T-cell (primary cell): Measurements from ENCODE around the gene PIGT. TPM values are rescaled to one million over a fixed set of nuclear protein-coding genes. Genes with fewer than 3 reads are reported as not detected.

Experiments used
- ATAC-seq, 4 experiments: fragments of 200-7000 bp in 3 of 4; fragments of 150-1000 bp in 1 of 4; cut with Tn5 transposase; replicated peaks in 1 of 4; 1 replicate in 3 of 4; 2 replicates in 1 of 4; pipeline ENCODE4 v1.10.0; 2021; ENCODE audit warnings: moderate library complexity in 3 of 4, mild to moderate bottlenecking in 2 of 4, moderate number of reproducible peaks in 1 of 4
- CTCF ChIA-PET, 2 donors: fragments of 300-600 bp; sonication (Branson Sonifier 250); formaldehyde crosslinking; loops; one replicate each; lab custom pipeline; 2022; ENCODE audit warnings: antibody characterized with exemption in 2 of 2; lab: Charles Lee
- POLR2A ChIA-PET, 2 donors: fragments of 300-600 bp; sonication (Branson Sonifier 250); formaldehyde crosslinking; loops; one replicate each; lab custom pipeline; 2022; ENCODE audit warnings: antibody characterized with exemption in 2 of 2; lab: Charles Lee
- DNase-seq, 35 experiments: peaks; one replicate each; pipeline versions ENCODE4 v3.0.0 to v3.0.0-alpha.2; 2013 to 2023
- H3K27ac ChIP-seq: one replicate; pipeline ENCODE4 v1.5.1; 2013; ENCODE audit warnings: low read length
- H3K27me3 ChIP-seq, 2 experiments: replicated peaks in 1 of 2; 1 replicate in 1 of 2; 2 replicates in 1 of 2; pipeline versions ENCODE4 v1.6.1 to v1.7.0; 2013; ENCODE audit warnings: low read length in 1 of 2, mixed read lengths in 1 of 2; ENCODE audit not compliant: control insufficient read depth in 2 of 2, insufficient read depth in 2 of 2; ENCODE audit errors: extremely low read depth in 1 of 2
- H3K36me3 ChIP-seq, 2 donors: 1 replicate in 1 of 2; 2 replicates in 1 of 2; pipeline versions ENCODE4 v1.6.1 to v1.7.0; 2013; ENCODE audit warnings: low read length in 1 of 2; ENCODE audit not compliant: control insufficient read depth in 2 of 2, insufficient read depth in 1 of 2; ENCODE audit errors: extremely low read depth in 1 of 2
- H3K4me1 ChIP-seq, 2 experiments: 1 replicate in 1 of 2; 2 replicates in 1 of 2; pipeline versions ENCODE4 v1.6.1 to v1.7.0; 2013; ENCODE audit warnings: low read length in 2 of 2, mixed read lengths in 1 of 2; ENCODE audit not compliant: insufficient read depth in 2 of 2, control insufficient read depth in 1 of 2; ENCODE audit errors: extremely low read depth in 1 of 2
- H3K4me3 ChIP-seq, 2 donors: 1 replicate in 1 of 2; 2 replicates in 1 of 2; pipeline versions ENCODE4 v1.5.1 to v1.7.0; 2013; ENCODE audit warnings: mild to moderate bottlenecking in 2 of 2, low read length in 1 of 2, moderate library complexity in 1 of 2; ENCODE audit not compliant: control insufficient read depth in 1 of 2; ENCODE audit errors: extremely low read depth in 1 of 2
- H3K9me3 ChIP-seq: 2 replicates; pipeline ENCODE4 v1.7.0; 2013
- H3K27ac Mint-ChIP-seq, 2 donors: one replicate each; pipeline ENCODE4 v1.8.0; 2020 to 2021; ENCODE audit warnings: mild to moderate bottlenecking in 2 of 2, mixed read lengths in 2 of 2
- H3K27me3 Mint-ChIP-seq, 2 donors: one replicate each; pipeline ENCODE4 v1.8.0; 2021 to 2022; ENCODE audit warnings: mixed read lengths in 2 of 2
- H3K36me3 Mint-ChIP-seq: one replicate; pipeline ENCODE4 v1.8.0; 2021; ENCODE audit warnings: mixed read lengths
- H3K4me1 Mint-ChIP-seq, 3 donors: one replicate each; pipeline ENCODE4 v1.8.0; 2020 to 2022; ENCODE audit warnings: mixed read lengths in 3 of 3, mild to moderate bottlenecking in 1 of 3
- H3K4me3 Mint-ChIP-seq, 3 donors: one replicate each; pipeline ENCODE4 v1.8.0; 2020 to 2022; ENCODE audit warnings: mild to moderate bottlenecking in 3 of 3, mixed read lengths in 3 of 3, moderate library complexity in 3 of 3
- H3K9me3 Mint-ChIP-seq, 3 donors: one replicate each; pipeline ENCODE4 v1.8.0; 2020 to 2022; ENCODE audit warnings: mixed read lengths in 3 of 3
- WGBS: methylation state at CpG from one replicate; pipeline ENCODE4 v1.1.5; 2013; ENCODE audit warnings: missing lambda C conversion rate; ENCODE audit not compliant: insufficient coverage; 5-methylcytosine and 5-hydroxymethylcytosine counted together
- total RNA-seq, 35 experiments: library from RNA in 6 of 35; stranded (reverse) in 6 of 35; fragments of 120-200 nt in 1 of 35; gene quantifications; one replicate each; pipeline versions ENCODE4 v1.2.1 to v1.2.4 and lab custom pipeline; 2013 to 2026

The PIGT gene
- total RNA-seq, 5 donors from 2014 or later (not counting 1 experiment from before 2014, with no cell fraction given) = 76.6 to 140 (median 79.4) TPM

DNA sequence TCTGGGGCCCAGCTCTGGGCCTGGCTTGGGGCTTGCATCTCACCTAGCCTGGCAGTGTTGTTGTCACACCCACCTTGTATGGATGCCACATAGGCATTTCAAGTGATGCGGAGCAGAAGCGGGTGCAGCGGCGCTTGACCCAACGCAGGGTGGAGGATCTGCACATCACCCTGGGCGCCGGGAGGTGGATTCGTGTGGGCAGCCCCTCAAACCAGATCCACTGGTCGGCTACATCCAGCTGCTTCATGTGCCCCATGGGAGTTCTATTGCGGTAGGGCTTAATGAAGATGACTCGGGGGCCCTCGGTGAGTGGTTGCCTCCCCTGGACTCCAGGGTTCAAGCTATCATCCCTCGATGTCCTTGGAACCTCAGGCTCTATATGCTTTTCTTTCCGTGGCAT lies 41.0 kb upstream of the PIGT start:
- H3K9me3 ChIP-seq = no peaks in the 10 kb centered on the region
- no peak for DNase-seq
- no peaks in the 10 kb centered on the region for H3K27me3 ChIP-seq
- H3K4me3 ChIP-seq = no peak overlapping the region
- H3K27ac Mint-ChIP-seq = peak overlapping the region in 1 of 2 donors; percentile 88
- peaks cover 6 to 23% of the 10 kb centered on the region in 2 experiments for H3K4me1 ChIP-seq
- ATAC-seq = no peak
- CTCF ChIA-PET = interaction anchor here (1.4 to 8.6 kb wide), 4 partner anchors 41 to 396 kb away, joined by 3 to 86 read pairs (median 12); partner anchors contain the start of gene PIGT (in 1 of the 2)
- POLR2A ChIA-PET = no interaction called here
- no peaks in the 10 kb centered on the region for H3K27me3 Mint-ChIP-seq
- 97% methylated on average over 14 of the region's 14 CpGs for WGBS
- peak overlapping the region in 1 of 3 donors; percentile 71 for H3K4me3 Mint-ChIP-seq
- no peaks in the 10 kb centered on the region for H3K9me3 Mint-ChIP-seq
- peaks cover 6 to 18% of the 10 kb centered on the region in 2 donors for H3K36me3 ChIP-seq
- no peak overlapping the region for H3K27ac ChIP-seq
- H3K36me3 Mint-ChIP-seq = peaks cover 13% of the 10 kb centered on the region
- peaks cover 19 to 35% (median 30%) of the 10 kb centered on the region in 3 donors for H3K4me1 Mint-ChIP-seq

GRCh38 chr20:45377269-45377668 lies 38.7 kb upstream of the PIGT start:
- Histone ChIP-seq H3K27me3 (no peaks in the 10 kb centered on the region), H3K27ac (no peak overlapping the region), H3K36me3 (peaks cover 0 to 16% of the 10 kb centered on the region in 2 donors), H3K9me3 (no peaks in the 10 kb centered on the region), H3K4me1 (peaks cover 6 to 20% of the 10 kb centered on the region in 2 experiments), H3K4me3 (no peak overlapping the region)
- Mint-ChIP-seq H3K4me3 (no peak overlapping the region), H3K4me1 (peaks cover 9 to 20% (median 17%) of the 10 kb centered on the region in 3 donors), H3K9me3 (no peaks in the 10 kb centered on the region), H3K27me3 (no peaks in the 10 kb centered on the region), H3K27ac (no peak overlapping the region), H3K36me3 (peaks cover 20% of the 10 kb centered on the region)
- 93% methylated on average over 8 of the region's 11 CpGs for WGBS
- DNase-seq (no peak), ATAC-seq (no peak)
- ChIA-PET CTCF (interaction anchor here in 1 of 2 donors (0.7 kb wide), 1 partner anchor 17 kb away, joined by 3 read pairs; no protein-coding TSS in a partner anchor), POLR2A (no interaction called here)

DNA sequence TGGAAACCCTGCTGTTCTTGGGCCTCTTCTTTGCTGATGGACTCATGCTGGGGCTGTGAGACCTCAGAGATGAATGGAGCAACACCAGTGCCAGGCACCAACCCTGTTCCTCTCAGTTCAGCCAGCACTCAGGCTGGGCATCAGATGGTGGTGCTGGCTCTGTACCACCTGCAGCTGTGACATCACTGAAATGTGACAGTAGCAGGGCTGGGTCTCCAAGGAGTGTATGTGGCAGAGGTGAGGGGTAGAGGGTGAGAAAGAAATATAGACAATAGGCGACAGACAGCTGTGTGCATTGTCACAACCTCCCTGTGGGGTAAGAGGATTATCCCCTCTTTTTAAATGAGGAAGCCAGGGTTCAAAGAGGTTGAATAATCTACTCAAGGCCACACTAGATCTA lies 37.8 kb upstream of the PIGT start, which contains the start of gene TP53TG5:
TSS of gene TP53TG5 (minus strand) at position 135 of the 400 bp plus-strand sequence. CDS start at position 46, 89 bp downstream.
- Histone ChIP-seq H3K27ac (no peak within 1 kb of the TSS), H3K4me3 (no peak within 1 kb of the TSS), H3K4me1 (peaks cover 2 to 11% of the 10 kb centered on the region in 2 experiments), H3K36me3 (peaks cover 0 to 16% of the 10 kb centered on the region in 2 donors), H3K9me3 (no peaks in the 10 kb centered on the region), H3K27me3 (no peaks in the 10 kb centered on the region)
- no peaks in the 10 kb centered on the region for H3K27me3 Mint-ChIP-seq
- WGBS = no CpG with 5 or more reads among the region's 1 CpG
- H3K4me3 Mint-ChIP-seq = no peak within 1 kb of the TSS
- no peak within 1 kb of the TSS for H3K27ac Mint-ChIP-seq
- peaks cover 6 to 12% (median 9%) of the 10 kb centered on the region in 3 donors for H3K4me1 Mint-ChIP-seq
- peaks cover 23% of the 10 kb centered on the region for H3K36me3 Mint-ChIP-seq
- ATAC-seq (no peak), DNase-seq (no peak)
- CTCF ChIA-PET = no interaction called here
- H3K9me3 Mint-ChIP-seq = no peaks in the 10 kb centered on the region
- POLR2A ChIA-PET = no interaction called here

GRCh38 chr20:45387274-45387673 lies 28.7 kb upstream of the PIGT start:
- peaks cover 0 to 5% (median 0%) of the 10 kb centered on the region in 3 donors for H3K4me1 Mint-ChIP-seq
- H3K27me3 ChIP-seq = no peaks in the 10 kb centered on the region
- no peak overlapping the region for H3K4me3 Mint-ChIP-seq
- H3K4me1 ChIP-seq = no peaks in the 10 kb centered on the region
- no peak overlapping the region for H3K27ac ChIP-seq
- no peaks in the 10 kb centered on the region for H3K36me3 ChIP-seq
- ChIA-PET CTCF (interaction anchor here in 1 of 2 donors (1.2 kb wide), 1 partner anchor 16 kb away, joined by 3 read pairs; no protein-coding TSS in a partner anchor), POLR2A (no interaction called here)
- H3K9me3 Mint-ChIP-seq = peaks cover 0 to 9% (median 0%) of the 10 kb centered on the region in 3 donors
- no CpG with 5 or more reads among the region's 1 CpG for WGBS
- H3K4me3 ChIP-seq = no peak overlapping the region
- ATAC-seq (no peak), DNase-seq (no peak)
- H3K9me3 ChIP-seq = no peaks in the 10 kb centered on the region
- H3K36me3 Mint-ChIP-seq = peaks cover 16% of the 10 kb centered on the region
- no peaks in the 10 kb centered on the region for H3K27me3 Mint-ChIP-seq
- H3K27ac Mint-ChIP-seq = no peak overlapping the region

GRCh38 chr20:45390931-45391330 lies 25.0 kb upstream of the PIGT start:
- H3K36me3 ChIP-seq = peaks cover 0 to 2% of the 10 kb centered on the region in 2 donors
- H3K27ac Mint-ChIP-seq = no peak overlapping the region
- H3K27ac ChIP-seq = no peak overlapping the region
- no peaks in the 10 kb centered on the region for H3K9me3 ChIP-seq
- WGBS = no CpG with 5 or more reads among the region's 2 CpGs
- ATAC-seq (no peak), DNase-seq (no peak)
- H3K36me3 Mint-ChIP-seq = peaks cover 18% of the 10 kb centered on the region
- peaks cover 0 to 5% (median 0%) of the 10 kb centered on the region in 3 donors for H3K4me1 Mint-ChIP-seq
- no peaks in the 10 kb centered on the region for H3K27me3 ChIP-seq
- no peak overlapping the region for H3K4me3 ChIP-seq
- ChIA-PET CTCF (interaction anchor here in 1 of 2 donors (0.7 to 0.9 kb wide), 2 partner anchors 28 to 46 kb away, joined by 3 read pairs; partner anchors contain the start of gene SYS1), POLR2A (interaction anchor here in 1 of 2 donors (0.6 kb wide), 1 partner anchor 43 kb away, joined by 8 read pairs; no protein-coding TSS in a partner anchor)
- no peaks in the 10 kb centered on the region for H3K4me1 ChIP-seq
- H3K4me3 Mint-ChIP-seq = no peak overlapping the region
- no peaks in the 10 kb centered on the region for H3K27me3 Mint-ChIP-seq
- peaks cover 0 to 9% (median 0%) of the 10 kb centered on the region in 3 donors for H3K9me3 Mint-ChIP-seq

GRCh38 chr20:45391559-45391958 lies 24.4 kb upstream of the PIGT start:
- ChIA-PET CTCF (interaction anchor here in 1 of 2 donors (0.9 kb wide), 1 partner anchor 29 kb away, joined by 3 read pairs; the partner anchor contains the start of gene SYS1), POLR2A (interaction anchor here in 1 of 2 donors (0.6 kb wide), 1 partner anchor 42 kb away, joined by 8 read pairs; no protein-coding TSS in a partner anchor)
- Histone ChIP-seq H3K36me3 (peaks cover 0 to 2% of the 10 kb centered on the region in 2 donors), H3K9me3 (no peaks in the 10 kb centered on the region), H3K27ac (no peak overlapping the region), H3K4me3 (no peak overlapping the region), H3K27me3 (no peaks in the 10 kb centered on the region), H3K4me1 (no peaks in the 10 kb centered on the region)
- WGBS = no CpG with 5 or more reads among the region's 2 CpGs
- Mint-ChIP-seq H3K36me3 (peaks cover 18% of the 10 kb centered on the region), H3K9me3 (peaks cover 0 to 9% (median 0%) of the 10 kb centered on the region in 3 donors), H3K27me3 (no peaks in the 10 kb centered on the region), H3K4me3 (no peak overlapping the region), H3K4me1 (peaks cover 0 to 5% (median 0%) of the 10 kb centered on the region in 3 donors), H3K27ac (no peak overlapping the region)
- no peak for ATAC-seq
- no peak for DNase-seq
